Psoas muscle (tissue), 8 donors: ENCODE measurements around the gene UBE4A. TPM values are rescaled to one million over a fixed set of nuclear protein-coding genes. Genes with fewer than 3 reads are reported as not detected.
A peak's percentile ranks its signal among the peaks of the same experiment; 100 is the strongest.

Experiments used
- ATAC-seq, 4 donors: fragments of 200-7000 bp; cut with Tn5 transposase; one replicate each; pipeline ENCODE4 v1.9.1; 2020; ENCODE audit warnings: moderate library complexity in 3 of 4, mild to moderate bottlenecking in 2 of 4
- DNase-seq, 2 donors: peaks; one replicate each; pipeline ENCODE4 v3.0.0-alpha.2; 2020
- H3K27ac ChIP-seq: fragments of 200-600 bp; one replicate; pipeline ENCODE4 v1.8.0; 2022
- H3K27me3 ChIP-seq, 3 donors: fragments of 200-600 bp in 1 of 3; one replicate each; pipeline versions ENCODE4 v1.6.1 to v1.8.0; 2013 to 2022; ENCODE audit warnings: low read length in 2 of 3, mild to moderate bottlenecking in 2 of 3, moderate library complexity in 1 of 3; ENCODE audit not compliant: insufficient read depth in 3 of 3
- H3K36me3 ChIP-seq, 2 donors: fragments of 200-600 bp in 1 of 2; one replicate each; pipeline versions ENCODE4 v1.6.1 to v1.8.0; 2013 to 2022; ENCODE audit warnings: low read depth in 1 of 2, mild to moderate bottlenecking in 1 of 2, moderate library complexity in 1 of 2; ENCODE audit not compliant: insufficient read depth in 1 of 2
- H3K4me1 ChIP-seq: fragments of 200-600 bp; one replicate; pipeline ENCODE4 v1.8.0; 2022
- H3K4me3 ChIP-seq: fragments of 200-600 bp; one replicate; pipeline ENCODE4 v1.8.0; 2022; ENCODE audit warnings: mild to moderate bottlenecking
- H3K9me3 ChIP-seq: fragments of 200-600 bp; one replicate; pipeline ENCODE4 v1.8.0; 2022
- CTCF ChIP-seq: fragments of 200-600 bp; IDR thresholded peaks from one replicate; pipeline ENCODE4 v1.8.0; 2022; ENCODE audit warnings: antibody characterized with exemption
- WGBS, 3 donors: extraction: QIAGEN DNeasy Blood & Tissue Kit; methylation state at CpG; one replicate each; pipeline versions ENCODE4 v1.1.6 to v1.1.7; 2013; 5-methylcytosine and 5-hydroxymethylcytosine counted together
- intact Hi-C, 2 donors: fragments of 100-400 bp; cut with DNase I; formaldehyde crosslinking; loops; one replicate each; pipeline versions ENCODE4 v1.11.0 to v1.14.2; 2022
- polyA plus RNA-seq, 3 donors: library from polyadenylated mRNA; stranded (reverse); fragments of 200-250 nt; gene quantifications; one replicate each; pipeline ENCODE4 v1.2.3, GENCODE V29; 2013
- total RNA-seq, 4 donors: library from RNA; stranded (reverse); fragmentation: NEBNext Ultra II Directional in 2 of 4; extraction: Animal tissue kit (Norgen Biotek cat#: 25700) in 2 of 4; gene quantifications; one replicate each; pipeline versions ENCODE4 v1.2.1 to v1.2.4, GENCODE V29; 2021 to 2023
- donor health status: healthy with polysubstance abuse.
- donor health status: DM: no; HTN: no; CAD: no; lungs with moderate emphysema.
- donor health status: Bipolar disorder and iron deficiency.
- donor health status: healthy.
- donor health status: DM: yes; HTN: yes; CAD: no.
- donor health status: DM: no; HTN: no; CAD: no.
- donor health status: DM: no; HTN: no; CAD: no.
- donor health status: DM: yes; HTN: yes; CAD: no.

Gene UBE4A
- total and polyA plus RNA-seq, 7 donors: 15.0 to 42.3 (median 31.0) TPM

GRCh38 chr11:118437208-118438125 is 78.1 kb downstream of the UBE4A start:
- Histone ChIP-seq H3K4me1 (peaks cover 48% of the 10 kb centered on the region), H3K9me3 (no peaks in the 10 kb centered on the region)
- WGBS, 3 donors: 1 to 5% (median 3%) methylated on average over 26 to 28 of the region's 28 CpGs

GRCh38 chr11:118438314-118438931 is 79.0 kb downstream of the UBE4A start:
- H3K36me3 ChIP-seq: peaks cover 0 to 3% of the 10 kb centered on the region in 2 donors
- H3K9me3 ChIP-seq: no peaks in the 10 kb centered on the region
- ATAC-seq (no peak), DNase-seq (peak in 1 of 2 donors; percentile 14)
- H3K27me3 ChIP-seq: no peaks in the 10 kb centered on the region
- TF ChIP-seq CTCF: no peak
- peak overlapping the region; percentile 97 for H3K4me3 ChIP-seq
- peak overlapping the region; percentile 80 for H3K27ac ChIP-seq
- 17 to 30% (median 18%) methylated on average over 14 of the region's 14 CpGs for whole genome bisulfite sequencing, 3 donors
- intact Hi-C loops: loop anchor here (5.0 kb wide), 1 partner anchor 36 kb away; the partner anchor contains the start of gene ATP5MG (in 2 of the 2)
- peaks cover 57% of the 10 kb centered on the region for H3K4me1 ChIP-seq

More at GRCh38 chr11:118437208-118438125, 78.1 kb downstream of the UBE4A start:
- H3K36me3 ChIP-seq: peaks cover 0 to 3% of the 10 kb centered on the region in 2 donors
- peak overlapping the region; percentile 97 for H3K4me3 ChIP-seq
- peak; percentile 25 to 57 for DNase-seq
- no peak for ATAC-seq
- intact Hi-C loops: loop anchor here (5.0 kb wide), 1 partner anchor 35 kb away; the partner anchor contains the start of gene ATP5MG (in 2 of the 2)
- TF ChIP-seq CTCF: no peak
- peak overlapping the region; percentile 80 for H3K27ac ChIP-seq
- H3K27me3 ChIP-seq: no peaks in the 10 kb centered on the region

- intact Hi-C loops: loop anchor here (5.0 kb wide), 1 partner anchor 37 kb away; the partner anchor contains the start of gene ATP5MG (in 2 of the 2)
- no peak for ATAC-seq
- no peak overlapping the region for H3K27ac ChIP-seq
Observed at GRCh38 chr11:118439646-118440045, 80.2 kb downstream of the UBE4A start.

GRCh38 chr11:118441770-118442275 is 82.4 kb downstream of the UBE4A start:
- H3K36me3 ChIP-seq: peaks cover 0 to 3% of the 10 kb centered on the region in 2 donors
- ATAC-seq (no peak), DNase-seq (no peak)
- WGBS, 3 donors: 36 to 50% (median 39%) methylated on average over 3 of the region's 3 CpGs
- no peak overlapping the region for H3K27ac ChIP-seq
- H3K27me3 ChIP-seq: no peaks in the 10 kb centered on the region
- no peak overlapping the region for H3K4me3 ChIP-seq
- H3K4me1 ChIP-seq: peaks cover 54% of the 10 kb centered on the region
- no peaks in the 10 kb centered on the region for H3K9me3 ChIP-seq
- no peak for TF ChIP-seq CTCF
- intact Hi-C loops: no loop called here

More at GRCh38 chr11:118439646-118440045, 80.2 kb downstream of the UBE4A start:
- H3K4me1 ChIP-seq: peaks cover 54% of the 10 kb centered on the region
- DNase-seq: no peak
- TF ChIP-seq CTCF: no peak
- H3K4me3 ChIP-seq: no peak overlapping the region
- H3K9me3 ChIP-seq: no peaks in the 10 kb centered on the region
- H3K36me3 ChIP-seq: peaks cover 0 to 3% of the 10 kb centered on the region in 2 donors
- no peaks in the 10 kb centered on the region for H3K27me3 ChIP-seq
